AG09309 (cell line): Measurements from ENCODE around the gene LMO1.
A peak's percentile ranks its signal among the peaks of the same experiment; 100 is the strongest.

Source experiments
- DNase-seq: peaks from one replicate; pipeline ENCODE4 v3.0.0-alpha.2; 2010; ENCODE audit warnings: low read depth
- H3K4me3 ChIP-seq: 2 replicates; pipeline ENCODE4 v1.5.1; 2011; ENCODE audit warnings: mild to moderate bottlenecking, low read depth, low read length, moderate library complexity; ENCODE audit not compliant: control insufficient read depth
- TF ChIP-seq, protein P1 (sequence below): IDR thresholded peaks from 2 replicates; pipeline ENCODE4 v1.5.1; 2011; ENCODE audit warnings: mild to moderate bottlenecking, low read depth, low read length, inconsistent platforms; ENCODE audit not compliant: insufficient read depth, control insufficient read depth; ENCODE audit errors: missing control alignments

LMO1 gene

DNA sequence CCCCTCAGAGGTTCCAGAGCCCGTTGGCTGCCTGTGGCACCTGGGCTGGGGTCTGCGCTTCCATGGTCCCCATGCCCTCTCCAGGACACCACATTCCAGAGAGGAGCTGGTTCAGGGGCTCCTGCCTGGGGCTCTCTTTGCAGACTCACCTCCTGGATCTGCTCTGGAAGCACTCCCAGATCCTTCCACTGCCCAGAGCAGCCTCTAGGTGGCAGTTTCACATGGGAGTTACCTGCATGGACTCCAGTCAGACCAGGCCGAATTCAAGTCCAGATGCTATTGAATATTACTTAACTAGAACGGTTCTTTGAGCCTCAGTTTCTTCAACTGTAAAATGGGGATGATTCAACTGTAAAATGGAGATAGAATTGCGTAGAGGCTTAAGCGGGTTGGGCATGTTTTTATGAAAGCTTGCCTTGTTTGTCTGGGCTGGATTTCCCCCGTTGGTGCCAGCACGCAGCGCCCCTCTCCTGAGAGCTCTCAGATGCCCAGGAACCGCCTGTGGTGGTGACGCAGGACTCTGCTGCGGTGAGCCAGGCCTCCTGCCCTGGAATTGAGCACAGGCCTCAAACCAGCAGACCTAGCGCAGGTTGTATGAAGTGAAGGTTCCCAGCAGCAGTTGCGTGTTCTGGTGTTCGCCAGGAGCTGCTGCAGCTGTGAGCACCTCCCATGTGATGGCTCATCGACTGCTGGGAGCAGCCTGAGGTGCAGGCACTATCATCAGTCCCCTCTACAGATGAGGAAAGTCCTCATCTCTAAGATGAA, 44.2 kb downstream of the LMO1 start:
- no peak for DNase-seq
- TF ChIP-seq, protein P1, sequence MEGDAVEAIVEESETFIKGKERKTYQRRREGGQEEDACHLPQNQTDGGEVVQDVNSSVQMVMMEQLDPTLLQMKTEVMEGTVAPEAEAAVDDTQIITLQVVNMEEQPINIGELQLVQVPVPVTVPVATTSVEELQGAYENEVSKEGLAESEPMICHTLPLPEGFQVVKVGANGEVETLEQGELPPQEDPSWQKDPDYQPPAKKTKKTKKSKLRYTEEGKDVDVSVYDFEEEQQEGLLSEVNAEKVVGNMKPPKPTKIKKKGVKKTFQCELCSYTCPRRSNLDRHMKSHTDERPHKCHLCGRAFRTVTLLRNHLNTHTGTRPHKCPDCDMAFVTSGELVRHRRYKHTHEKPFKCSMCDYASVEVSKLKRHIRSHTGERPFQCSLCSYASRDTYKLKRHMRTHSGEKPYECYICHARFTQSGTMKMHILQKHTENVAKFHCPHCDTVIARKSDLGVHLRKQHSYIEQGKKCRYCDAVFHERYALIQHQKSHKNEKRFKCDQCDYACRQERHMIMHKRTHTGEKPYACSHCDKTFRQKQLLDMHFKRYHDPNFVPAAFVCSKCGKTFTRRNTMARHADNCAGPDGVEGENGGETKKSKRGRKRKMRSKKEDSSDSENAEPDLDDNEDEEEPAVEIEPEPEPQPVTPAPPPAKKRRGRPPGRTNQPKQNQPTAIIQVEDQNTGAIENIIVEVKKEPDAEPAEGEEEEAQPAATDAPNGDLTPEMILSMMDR, result peak; percentile 76
- no peak overlapping the region for H3K4me3 ChIP-seq

DNA sequence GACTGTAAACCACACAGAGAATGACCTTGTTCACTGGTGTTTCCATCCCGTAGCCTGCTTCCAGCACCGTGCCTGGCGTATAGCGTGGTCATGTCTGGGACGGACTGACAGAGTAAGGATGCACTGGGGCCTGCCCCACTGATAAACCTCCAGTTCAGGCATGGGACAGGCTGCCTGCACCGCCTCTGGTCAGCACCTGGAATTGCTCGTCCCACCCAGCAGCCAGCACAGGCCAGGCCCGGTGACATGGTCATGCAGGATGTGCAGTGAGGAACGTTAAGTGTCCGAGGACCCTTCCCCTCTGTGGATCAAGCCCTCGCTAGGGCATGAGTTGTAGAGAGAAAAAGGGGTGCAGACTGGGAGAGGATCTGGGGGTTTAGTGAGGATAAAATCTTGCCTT, 44.8 kb downstream of the LMO1 start:
- H3K4me3 ChIP-seq, result no peak overlapping the region
- TF ChIP-seq, protein P1, result no peak
- DNase-seq, result no peak

DNA sequence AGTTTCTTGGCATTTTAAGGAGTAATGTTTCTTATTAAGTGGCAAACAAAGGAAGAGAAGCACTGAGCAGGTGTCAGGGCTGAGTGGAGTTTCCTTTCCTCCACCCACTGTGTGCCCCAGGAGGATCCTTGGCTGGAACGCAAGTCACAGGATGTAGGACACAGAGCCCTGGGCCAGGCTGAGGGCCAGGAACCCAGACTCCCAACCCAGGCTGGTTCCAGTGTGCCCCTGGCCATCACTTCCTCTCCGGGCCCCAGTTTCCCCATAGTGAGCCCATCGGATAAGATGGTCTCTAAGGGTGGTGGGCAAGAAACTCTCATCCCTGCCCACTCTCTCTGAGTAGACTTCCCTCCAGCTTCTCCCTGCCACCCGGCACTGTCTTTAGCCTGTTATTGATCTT, 45.3 kb downstream of the LMO1 start:
- no peak for DNase-seq
- no peak overlapping the region for H3K4me3 ChIP-seq
- TF ChIP-seq, protein P1, result no peak

DNA sequence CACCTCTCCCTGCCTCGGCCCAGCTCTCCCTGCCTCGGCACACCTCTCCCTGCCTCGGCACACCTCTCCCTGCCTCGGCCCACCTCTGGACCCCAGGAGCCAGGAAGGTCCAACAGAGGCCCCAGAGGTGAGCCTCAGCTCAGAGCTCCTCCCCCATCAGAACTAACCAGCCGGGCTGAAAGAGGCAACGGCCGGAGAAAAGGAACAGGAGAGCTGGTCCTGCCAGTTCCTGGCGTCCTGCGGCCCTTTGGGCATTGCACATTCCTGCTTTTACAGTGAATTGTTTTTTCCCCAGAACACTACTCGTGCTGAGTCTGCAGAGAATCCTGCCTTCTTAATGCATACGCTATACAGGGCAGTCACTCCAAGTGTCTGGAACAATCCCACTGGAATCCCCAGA, 45.8 kb downstream of the LMO1 start:
- DNase-seq, result no peak
- TF ChIP-seq, protein P1, result no peak
- H3K4me3 ChIP-seq, result no peak overlapping the region

DNA sequence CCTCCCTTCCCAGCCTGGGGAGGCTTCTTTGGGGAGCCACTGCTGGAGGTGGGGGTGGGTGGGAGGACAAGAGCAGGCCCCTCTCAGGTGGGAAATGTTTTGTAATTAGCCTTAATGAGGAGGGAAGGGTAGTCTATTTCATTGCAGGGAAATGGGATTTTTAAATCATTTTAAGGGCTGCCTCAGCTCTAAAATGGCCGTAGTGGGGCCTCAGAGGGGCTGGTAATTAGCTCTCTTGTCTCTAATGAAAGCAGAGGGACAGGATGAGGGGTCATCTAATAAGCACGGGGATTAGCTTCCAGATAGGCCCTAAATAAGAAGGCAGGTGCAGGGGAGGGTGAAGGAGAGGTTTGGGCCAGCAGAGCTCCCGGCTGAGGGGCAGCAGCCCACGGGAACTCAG, 46.5 kb downstream of the LMO1 start:
- no peak overlapping the region for H3K4me3 ChIP-seq
- DNase-seq, result no peak
- TF ChIP-seq, protein P1, result no peak

DNA sequence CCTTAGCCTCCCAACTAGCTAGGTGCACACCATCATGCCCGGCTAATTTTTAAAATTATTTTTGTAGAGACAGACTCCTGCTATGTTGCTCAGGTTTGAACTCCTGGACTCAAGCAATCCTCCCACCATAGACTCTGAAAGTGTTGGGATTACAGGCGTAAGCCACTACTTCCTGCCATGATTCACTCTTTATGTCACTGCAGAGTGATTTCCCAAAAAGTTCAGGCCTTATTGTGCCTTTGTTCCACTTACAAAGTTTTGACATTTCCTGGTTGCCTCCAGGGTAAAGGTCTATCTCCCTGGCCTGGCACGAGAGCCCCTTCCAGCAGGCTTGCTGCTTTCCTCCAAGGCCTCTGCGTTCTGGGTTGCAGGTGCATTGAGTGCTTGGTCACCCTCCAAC, 50.3 kb downstream of the LMO1 start:
- H3K4me3 ChIP-seq, result no peak overlapping the region
- TF ChIP-seq, protein P1, result no peak
- no peak for DNase-seq
